MCF 10A (cell line): ENCODE measurements around the gene UNC79. TPM values are rescaled to one million over a fixed set of nuclear protein-coding genes. Genes with fewer than 3 reads are reported as not detected.
"Not testable (repeated sequence)": the region's sequence is repeated elsewhere in the genome, so short reads cannot be mapped to it uniquely, and the experiment has no call there.

Source experiments
- BruUV-seq: library from RNA; stranded (reverse); fragments of 400-500 nt; replicated peaks from 2 replicates; lab custom pipeline; 2021; lab: Mats Ljungman, UMichigan
- CTCF ChIA-PET: fragments of 300-600 bp; sonication (Branson Sonifier 250); formaldehyde crosslinking; extraction: SDS; loops from one replicate; lab custom pipeline; 2021; ENCODE audit warnings: antibody characterized with exemption, inconsistent platforms; lab: Yijun Ruan, JAX
- POLR2A ChIA-PET: fragments of 300-600, 350-650 bp; sonication (Branson Sonifier 250); formaldehyde crosslinking; extraction: SDS; loops from one replicate; lab custom pipeline; 2020; ENCODE audit warnings: antibody characterized with exemption, inconsistent platforms; lab: Yijun Ruan, JAX
- DNase-seq: peaks from one replicate; pipeline ENCODE4 v3.0.0-alpha.2; 2018; ENCODE audit not compliant: unreplicated experiment
- H3K27ac Mint-ChIP-seq: one replicate; pipeline ENCODE4 v1.8.0; 2022; ENCODE audit warnings: mild to moderate bottlenecking, low read depth, mixed read lengths; ENCODE audit not compliant: unreplicated experiment
- H3K27me3 Mint-ChIP-seq: one replicate; pipeline ENCODE4 v1.8.0; 2022; ENCODE audit warnings: mixed read lengths; ENCODE audit not compliant: insufficient read depth, unreplicated experiment
- H3K36me3 Mint-ChIP-seq: one replicate; pipeline ENCODE4 v1.8.0; 2022; ENCODE audit warnings: mild to moderate bottlenecking, moderate library complexity, mixed read lengths; ENCODE audit not compliant: insufficient read depth, unreplicated experiment
- H3K4me1 Mint-ChIP-seq: one replicate; pipeline ENCODE4 v1.8.0; 2022; ENCODE audit warnings: mixed read lengths; ENCODE audit not compliant: insufficient read depth, unreplicated experiment
- H3K4me3 Mint-ChIP-seq: one replicate; pipeline ENCODE4 v1.8.0; 2022; ENCODE audit warnings: mild to moderate bottlenecking, moderate library complexity, mixed read lengths; ENCODE audit not compliant: unreplicated experiment
- H3K9me3 Mint-ChIP-seq: one replicate; pipeline ENCODE4 v1.8.0; 2022; ENCODE audit warnings: mixed read lengths; ENCODE audit not compliant: unreplicated experiment
- CTCF ChIP-seq: fragments of 200-600 bp; IDR thresholded peaks from one replicate; pipeline ENCODE4 v1.8.0; 2022; ENCODE audit warnings: antibody characterized with exemption, mild to moderate bottlenecking; ENCODE audit not compliant: unreplicated experiment
- intact Hi-C: fragments of 100-400 bp; cut with micrococcal nuclease; formaldehyde crosslinking; loops from 2 replicates; pipeline ENCODE4 v1.14.1; 2022
- total RNA-seq: library from RNA; stranded (reverse); gene quantifications from 2 replicates; pipeline ENCODE4 v1.2.3, GENCODE V29; 2022

The UNC79 gene
- total RNA-seq, 1 experiment from 2014 or later: 0.05 TPM

GRCh38 chr14:93410893-93411292 is 19.8 kb upstream of the UNC79 start:
- Mint-ChIP-seq H3K27me3 (peaks cover 42% of the 10 kb centered on the region), H3K4me1 (no peaks in the 10 kb centered on the region), H3K4me3 (no peak overlapping the region), H3K27ac (no peak overlapping the region), H3K9me3 (no peaks in the 10 kb centered on the region), H3K36me3 (no peaks in the 10 kb centered on the region)
- CTCF ChIA-PET: no interaction called here
- BruUV-seq: no TSS peak
- no peak for DNase-seq
- no peak for TF ChIP-seq CTCF
- intact Hi-C loops: no loop called here
- POLR2A ChIA-PET: no interaction called here

GRCh38 chr14:93425136-93425535 is 5.6 kb upstream of the UNC79 start:
- DNase-seq, H3K27ac Mint-ChIP-seq, intact Hi-C loops, CTCF ChIA-PET, BruUV-seq, H3K36me3 Mint-ChIP-seq, POLR2A ChIA-PET, H3K4me1 Mint-ChIP-seq, H3K4me3 Mint-ChIP-seq: not testable (repeated sequence)
- H3K9me3 Mint-ChIP-seq: peaks cover 12% of the 10 kb centered on the region
- peaks cover 78% of the 10 kb centered on the region for H3K27me3 Mint-ChIP-seq

GRCh38 chr14:93426750-93427149 is 4.0 kb upstream of the UNC79 start:
- BruUV-seq: no TSS peak
- H3K27me3 Mint-ChIP-seq: peaks cover 66% of the 10 kb centered on the region
- TF ChIP-seq CTCF: no peak
- no peaks in the 10 kb centered on the region for H3K36me3 Mint-ChIP-seq
- no peak overlapping the region for H3K27ac Mint-ChIP-seq
- no peak overlapping the region for H3K4me3 Mint-ChIP-seq
- intact Hi-C loops: no loop called here
- DNase-seq: no peak
- no peaks in the 10 kb centered on the region for H3K4me1 Mint-ChIP-seq
- ChIA-PET POLR2A (no interaction called here), CTCF (interaction anchor here (0.5 to 0.6 kb wide), 2 partner anchors 193 to 1011 kb away, joined by 3 read pairs; no protein-coding TSS in a partner anchor)
- peaks cover 13% of the 10 kb centered on the region for H3K9me3 Mint-ChIP-seq

- Mint-ChIP-seq H3K4me3 (no peak overlapping the region), H3K36me3 (no peaks in the 10 kb centered on the region), H3K27ac (no peak overlapping the region), H3K27me3 (peaks cover 69% of the 10 kb centered on the region), H3K9me3 (peaks cover 13% of the 10 kb centered on the region), H3K4me1 (no peaks in the 10 kb centered on the region)
- BruUV-seq: no TSS peak
- TF ChIP-seq CTCF: no peak
- ChIA-PET CTCF (no interaction called here), POLR2A (no interaction called here)
- intact Hi-C loops: no loop called here
- DNase-seq: peak; percentile 2
Observed at GRCh38 chr14:93431036-93431670, 414 bp downstream of the UNC79 start.
